Measurements from ENCODE around the gene TRPM3.

GRCh38 chr9:70954596-70955143 is 166.8 kb downstream of the TRPM3 start:
- no peak for TF ChIP-seq ZNF621 (tag by site-specific recombination; IDR thresholded peaks at IDR 0.05)
- no peak for TF ChIP-seq MYNN (tag by site-specific recombination; IDR thresholded peaks at IDR 0.05; ENCODE audit: borderline replicate concordance)
- TF ChIP-seq ZNF24 (tag by site-specific recombination; IDR thresholded peaks at IDR 0.05) = no peak
- no peak for TF ChIP-seq ZXDB (tag by site-specific recombination; IDR thresholded peaks at IDR 0.05)
- TF ChIP-seq REPIN1 (tag by site-specific recombination; IDR thresholded peaks at IDR 0.05; ENCODE audit: low read depth) = no peak
- TF ChIP-seq ZNF292 (tag by site-specific recombination; IDR thresholded peaks at IDR 0.05; ENCODE audit: borderline replicate concordance, low read depth) = no peak
- TF ChIP-seq CTCF (tag by site-specific recombination; IDR thresholded peaks at IDR 0.05) = no peak
- TF ChIP-seq ZNF416 (tag by site-specific recombination; IDR thresholded peaks at IDR 0.05) = no peak
- TF ChIP-seq, protein P1, sequence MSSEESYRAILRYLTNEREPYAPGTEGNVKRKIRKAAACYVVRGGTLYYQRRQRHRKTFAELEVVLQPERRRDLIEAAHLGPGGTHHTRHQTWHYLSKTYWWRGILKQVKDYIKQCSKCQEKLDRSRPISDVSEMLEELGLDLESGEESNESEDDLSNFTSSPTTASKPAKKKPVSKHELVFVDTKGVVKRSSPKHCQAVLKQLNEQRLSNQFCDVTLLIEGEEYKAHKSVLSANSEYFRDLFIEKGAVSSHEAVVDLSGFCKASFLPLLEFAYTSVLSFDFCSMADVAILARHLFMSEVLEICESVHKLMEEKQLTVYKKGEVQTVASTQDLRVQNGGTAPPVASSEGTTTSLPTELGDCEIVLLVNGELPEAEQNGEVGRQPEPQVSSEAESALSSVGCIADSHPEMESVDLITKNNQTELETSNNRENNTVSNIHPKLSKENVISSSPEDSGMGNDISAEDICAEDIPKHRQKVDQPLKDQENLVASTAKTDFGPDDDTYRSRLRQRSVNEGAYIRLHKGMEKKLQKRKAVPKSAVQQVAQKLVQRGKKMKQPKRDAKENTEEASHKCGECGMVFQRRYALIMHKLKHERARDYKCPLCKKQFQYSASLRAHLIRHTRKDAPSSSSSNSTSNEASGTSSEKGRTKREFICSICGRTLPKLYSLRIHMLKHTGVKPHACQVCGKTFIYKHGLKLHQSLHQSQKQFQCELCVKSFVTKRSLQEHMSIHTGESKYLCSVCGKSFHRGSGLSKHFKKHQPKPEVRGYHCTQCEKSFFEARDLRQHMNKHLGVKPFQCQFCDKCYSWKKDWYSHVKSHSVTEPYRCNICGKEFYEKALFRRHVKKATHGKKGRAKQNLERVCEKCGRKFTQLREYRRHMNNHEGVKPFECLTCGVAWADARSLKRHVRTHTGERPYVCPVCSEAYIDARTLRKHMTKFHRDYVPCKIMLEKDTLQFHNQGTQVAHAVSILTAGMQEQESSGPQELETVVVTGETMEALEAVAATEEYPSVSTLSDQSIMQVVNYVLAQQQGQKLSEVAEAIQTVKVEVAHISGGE (tag by site-specific recombination; conservative IDR thresholded peaks at IDR 0.05; ENCODE audit: low read depth) = no peak
- TF ChIP-seq OSR2 (tag by site-specific recombination; IDR thresholded peaks at IDR 0.05) = no peak
- no peak for TF ChIP-seq MZF1 (tag by site-specific recombination; IDR thresholded peaks at IDR 0.05; ENCODE audit: borderline replicate concordance)
- TF ChIP-seq TRIM28 (IDR thresholded peaks at IDR 0.05; ENCODE audit: borderline replicate concordance, low read length) = no peak
